Colonic mucosa (tissue), 4 donors: ENCODE data around the gene TMEM170B. TPM values are rescaled to one million over a fixed set of nuclear protein-coding genes. Genes with fewer than 3 reads are reported as not detected.

Experiments
- DNase-seq: peaks from one replicate; pipeline ENCODE4 v3.0.0-alpha.2; 2020
- H3K27ac ChIP-seq: fragments of 200-600 bp; one replicate; pipeline ENCODE4 v1.8.0; 2021
- H3K27me3 ChIP-seq: fragments of 200-600 bp; one replicate; pipeline ENCODE4 v1.8.0; 2021
- H3K36me3 ChIP-seq: fragments of 200-600 bp; one replicate; pipeline ENCODE4 v1.8.0; 2021
- H3K4me1 ChIP-seq: fragments of 200-600 bp; one replicate; pipeline ENCODE4 v1.8.0; 2021; ENCODE audit warnings: mild to moderate bottlenecking
- H3K4me3 ChIP-seq: fragments of 200-600 bp; one replicate; pipeline ENCODE4 v1.8.0; 2021
- H3K9ac ChIP-seq, 2 donors: one replicate each; pipeline ENCODE4 v1.7.0; 2013; ENCODE audit warnings: control low read depth in 2 of 2, low read depth in 2 of 2, low read length in 2 of 2
- H3K9me3 ChIP-seq: fragments of 200-600 bp; one replicate; pipeline ENCODE4 v1.8.0; 2021
- CTCF ChIP-seq: fragments of 200-600 bp; IDR thresholded peaks from one replicate; pipeline ENCODE4 v1.8.0; 2022; ENCODE audit warnings: antibody characterized with exemption, mild to moderate bottlenecking
- intact Hi-C: fragments of 100-400 bp; cut with DNase I; formaldehyde crosslinking; loops from one replicate; pipeline ENCODE4 v1.14.1; 2022
- total RNA-seq, 2 donors: library from RNA; stranded (reverse); fragmentation: NEBNext Ultra II Directional in 1 of 2; extraction: Animal tissue kit (Norgen Biotek cat#: 25700) in 1 of 2; gene quantifications; one replicate each; pipeline ENCODE4 v1.2.1, GENCODE V29; 2021
- donor health status: healthy.
- donor health status: DM: no; HTN: no; CAD: no.
- donor health status: DM: no; HTN: no; CAD: no.

TMEM170B gene
- total RNA-seq, 2 donors from 2014 or later: 0.82 to 2.2 TPM

DNA sequence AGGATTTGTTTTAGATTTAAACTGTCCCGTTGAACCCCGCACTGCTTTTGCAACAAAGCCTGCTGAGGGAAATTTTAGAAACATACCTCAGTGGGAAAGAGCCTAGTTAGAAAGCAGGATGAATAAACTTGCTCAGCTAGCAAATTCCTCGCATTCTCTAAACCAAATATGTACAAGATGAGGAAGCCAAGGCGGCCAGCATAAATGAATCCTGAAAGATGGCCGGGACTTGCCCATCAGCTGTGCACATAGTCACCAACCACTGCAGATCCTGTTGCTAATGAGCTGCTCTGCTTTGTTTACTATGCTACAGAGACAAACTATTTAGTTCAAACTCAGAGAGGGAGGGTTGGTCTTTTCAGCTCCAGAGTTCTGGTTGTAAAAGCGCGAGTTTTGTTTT is 49.0 kb downstream of the TMEM170B start:
- H3K4me3 ChIP-seq: no peak overlapping the region
- no peaks in the 10 kb centered on the region for H3K27me3 ChIP-seq
- H3K9me3 ChIP-seq: no peaks in the 10 kb centered on the region
- no peak overlapping the region for H3K9ac ChIP-seq
- intact Hi-C loops: loop anchor here (5.0 to 10.0 kb wide), 2 partner anchors 648 to 1016 kb away; no protein-coding TSS in a partner anchor
- TF ChIP-seq CTCF: no peak
- H3K27ac ChIP-seq: no peak overlapping the region
- no peaks in the 10 kb centered on the region for H3K36me3 ChIP-seq
- no peak for DNase-seq
- H3K4me1 ChIP-seq: no peaks in the 10 kb centered on the region

- no peak overlapping the region for H3K4me3 ChIP-seq
- H3K9me3 ChIP-seq: no peaks in the 10 kb centered on the region
- H3K27ac ChIP-seq: no peak overlapping the region
- intact Hi-C loops: loop anchor here (5.0 to 10.0 kb wide), 2 partner anchors 646 to 1013 kb away; no protein-coding TSS in a partner anchor
- no peaks in the 10 kb centered on the region for H3K4me1 ChIP-seq
- TF ChIP-seq CTCF: no peak
- no peak overlapping the region for H3K9ac ChIP-seq
- no peaks in the 10 kb centered on the region for H3K36me3 ChIP-seq
- no peaks in the 10 kb centered on the region for H3K27me3 ChIP-seq
- no peak for DNase-seq
Measured at GRCh38 chr6:11589261-11589660, 51.7 kb downstream of the TMEM170B start.

- Histone ChIP-seq H3K36me3 (no peaks in the 10 kb centered on the region), H3K9ac (no peak overlapping the region), H3K27ac (no peak overlapping the region), H3K4me1 (no peaks in the 10 kb centered on the region), H3K9me3 (no peaks in the 10 kb centered on the region), H3K4me3 (no peak overlapping the region), H3K27me3 (no peaks in the 10 kb centered on the region)
- intact Hi-C loops: no loop called here
- no peak for TF ChIP-seq CTCF
- no peak for DNase-seq
Measured at GRCh38 chr6:11592294-11592906, 54.9 kb downstream of the TMEM170B start.

DNA sequence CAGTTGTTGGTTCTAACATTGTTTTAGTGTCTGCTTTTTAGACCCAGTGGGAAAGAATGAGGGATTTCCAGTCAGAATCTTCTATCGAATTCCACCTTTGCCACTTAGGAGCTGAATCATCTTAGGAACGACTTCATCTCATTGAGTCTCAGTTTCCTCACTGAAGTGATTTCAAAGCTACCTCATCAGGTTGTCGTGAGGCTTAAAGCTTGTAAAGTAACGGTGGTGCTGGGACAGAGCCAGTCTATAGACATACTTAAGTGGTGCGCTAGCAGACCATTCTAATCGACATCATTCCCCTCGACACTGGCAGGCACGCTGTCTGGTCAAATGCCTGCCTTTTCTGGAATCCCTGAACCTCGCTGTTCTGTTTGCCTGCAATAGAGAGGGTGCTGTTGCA is 55.5 kb downstream of the TMEM170B start:
- H3K9ac ChIP-seq: no peak overlapping the region
- TF ChIP-seq CTCF: no peak
- H3K4me1 ChIP-seq: no peaks in the 10 kb centered on the region
- intact Hi-C loops: no loop called here
- no peak overlapping the region for H3K27ac ChIP-seq
- H3K4me3 ChIP-seq: no peak overlapping the region
- DNase-seq: no peak
- no peaks in the 10 kb centered on the region for H3K9me3 ChIP-seq
- no peaks in the 10 kb centered on the region for H3K36me3 ChIP-seq
- no peaks in the 10 kb centered on the region for H3K27me3 ChIP-seq

DNA sequence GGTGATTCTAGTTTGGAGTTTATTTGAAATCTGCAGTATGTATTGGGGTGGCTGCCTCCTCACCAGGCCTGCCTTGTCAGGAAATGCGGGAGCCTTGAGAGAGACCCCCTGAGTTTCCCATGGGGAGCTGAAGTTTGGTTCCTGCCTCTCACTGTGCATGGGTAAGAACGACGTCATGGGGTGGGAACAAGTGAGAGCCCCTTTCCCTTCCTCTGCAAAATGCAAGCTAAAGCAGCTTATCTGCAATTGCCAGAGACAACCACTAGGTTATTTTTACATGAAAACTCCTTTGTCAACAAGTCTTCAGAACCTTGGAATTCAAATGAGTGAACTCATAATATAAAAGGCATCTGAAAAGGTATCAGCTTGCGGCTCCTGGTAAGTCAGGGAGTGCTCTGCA is 58.4 kb downstream of the TMEM170B start:
- intact Hi-C loops: no loop called here
- Histone ChIP-seq H3K4me3 (no peak overlapping the region), H3K36me3 (no peaks in the 10 kb centered on the region)

More for the DNA sequence above, 58.4 kb downstream of the TMEM170B start:
- no peak for DNase-seq
- no peak for TF ChIP-seq CTCF
- no peak overlapping the region for H3K9ac ChIP-seq
- no peak overlapping the region for H3K27ac ChIP-seq
- no peaks in the 10 kb centered on the region for H3K27me3 ChIP-seq
- H3K9me3 ChIP-seq: no peaks in the 10 kb centered on the region
- H3K4me1 ChIP-seq: no peaks in the 10 kb centered on the region
